HCT116 (cell line): ENCODE results near the gene SPRED2.

ENCODE experiments used
- EGR1 ChIP-seq: IDR thresholded peaks from 2 replicates; pipeline ENCODE4 v1.6.1; 2012; ENCODE audit warnings: low read depth
- ELF1 ChIP-seq: IDR thresholded peaks from 2 replicates; pipeline ENCODE4 v1.6.1; 2012; ENCODE audit warnings: low read depth, borderline replicate concordance
- EZH2 ChIP-seq: fragments of 200-600 bp; sonication (generic); IDR thresholded peaks from 2 replicates; pipeline ENCODE4 v1.6.1; 2017; ENCODE audit warnings: antibody characterized with exemption, mixed run types
- POLR2A ChIP-seq: IDR thresholded peaks from 2 replicates; pipeline ENCODE4 v1.7.0; 2011; ENCODE audit warnings: borderline replicate concordance; ENCODE audit not compliant: insufficient read depth, insufficient read length; ENCODE audit errors: extremely low read depth
- POLR2AphosphoS5 ChIP-seq: IDR thresholded peaks from 2 replicates; pipeline ENCODE4 v1.6.1; 2011; ENCODE audit warnings: mild to moderate bottlenecking, low read depth, low read length, moderate library complexity
- RAD21 ChIP-seq: IDR thresholded peaks from 2 replicates; pipeline ENCODE4 v1.6.1; 2012; ENCODE audit warnings: low read depth, mild to moderate bottlenecking
- SIN3A ChIP-seq: IDR thresholded peaks from 2 replicates; pipeline ENCODE4 v1.6.1; 2012; ENCODE audit warnings: low read depth
- SP1 ChIP-seq: IDR thresholded peaks from 2 replicates; pipeline ENCODE4 v1.6.1; 2012; ENCODE audit warnings: low read depth
- TF ChIP-seq, protein P1 (sequence below): IDR thresholded peaks from 2 replicates; pipeline ENCODE4 v1.6.1; 2012
- TF ChIP-seq, protein P2 (sequence below): IDR thresholded peaks from 2 replicates; pipeline ENCODE4 v1.6.1; 2011; ENCODE audit warnings: mild to moderate bottlenecking, low read length, moderate library complexity; ENCODE audit not compliant: insufficient replicate concordance; ENCODE audit errors: extremely low read depth
- TF ChIP-seq, protein P3 (sequence below), 3 experiments: fragments of 200-600 bp in 1 of 3; sonication (generic) in 1 of 3; IDR thresholded peaks in 2 of 3; conservative IDR thresholded peaks in 1 of 3; 2 replicates each; pipeline ENCODE4 v1.5.1; 2012 to 2017; ENCODE audit warnings: low read depth in 2 of 3, low read length in 2 of 3, antibody characterized with exemption in 1 of 3, borderline replicate concordance in 1 of 3, control low read depth in 1 of 3, mild to moderate bottlenecking in 1 of 3, mixed read lengths in 1 of 3, mixed run types in 1 of 3, moderate library complexity in 1 of 3; ENCODE audit not compliant: insufficient read depth in 1 of 3
- TF ChIP-seq, protein P4 (sequence below): IDR thresholded peaks from 2 replicates; pipeline ENCODE4 v1.6.1; 2012; ENCODE audit warnings: low read depth

DNA sequence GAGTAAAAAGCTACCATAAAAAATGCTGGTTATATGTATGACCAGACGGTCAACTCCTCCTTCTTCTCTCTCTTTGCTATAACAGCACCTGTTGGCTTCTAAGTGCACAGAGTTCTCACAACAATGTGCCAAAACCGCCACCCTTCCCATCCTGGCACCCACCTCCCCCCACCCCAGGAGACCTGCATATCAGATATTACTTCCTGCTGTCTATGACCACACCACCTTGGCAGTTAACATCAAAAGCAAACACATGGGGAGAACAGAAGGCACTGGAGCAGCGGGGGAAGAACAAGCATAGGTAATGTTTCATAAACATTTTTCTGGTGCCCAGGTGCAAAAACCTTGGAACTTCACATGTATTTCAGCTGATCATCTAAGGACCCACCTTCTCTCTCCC is 15.5 kb downstream of the SPRED2 start:
- TF ChIP-seq, protein P1, sequence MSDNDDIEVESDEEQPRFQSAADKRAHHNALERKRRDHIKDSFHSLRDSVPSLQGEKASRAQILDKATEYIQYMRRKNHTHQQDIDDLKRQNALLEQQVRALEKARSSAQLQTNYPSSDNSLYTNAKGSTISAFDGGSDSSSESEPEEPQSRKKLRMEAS, result no peak
- TF ChIP-seq, protein P2, sequence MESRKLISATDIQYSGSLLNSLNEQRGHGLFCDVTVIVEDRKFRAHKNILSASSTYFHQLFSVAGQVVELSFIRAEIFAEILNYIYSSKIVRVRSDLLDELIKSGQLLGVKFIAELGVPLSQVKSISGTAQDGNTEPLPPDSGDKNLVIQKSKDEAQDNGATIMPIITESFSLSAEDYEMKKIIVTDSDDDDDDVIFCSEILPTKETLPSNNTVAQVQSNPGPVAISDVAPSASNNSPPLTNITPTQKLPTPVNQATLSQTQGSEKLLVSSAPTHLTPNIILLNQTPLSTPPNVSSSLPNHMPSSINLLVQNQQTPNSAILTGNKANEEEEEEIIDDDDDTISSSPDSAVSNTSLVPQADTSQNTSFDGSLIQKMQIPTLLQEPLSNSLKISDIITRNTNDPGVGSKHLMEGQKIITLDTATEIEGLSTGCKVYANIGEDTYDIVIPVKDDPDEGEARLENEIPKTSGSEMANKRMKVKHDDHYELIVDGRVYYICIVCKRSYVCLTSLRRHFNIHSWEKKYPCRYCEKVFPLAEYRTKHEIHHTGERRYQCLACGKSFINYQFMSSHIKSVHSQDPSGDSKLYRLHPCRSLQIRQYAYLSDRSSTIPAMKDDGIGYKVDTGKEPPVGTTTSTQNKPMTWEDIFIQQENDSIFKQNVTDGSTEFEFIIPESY, result no peak
- TF ChIP-seq, protein P3, sequence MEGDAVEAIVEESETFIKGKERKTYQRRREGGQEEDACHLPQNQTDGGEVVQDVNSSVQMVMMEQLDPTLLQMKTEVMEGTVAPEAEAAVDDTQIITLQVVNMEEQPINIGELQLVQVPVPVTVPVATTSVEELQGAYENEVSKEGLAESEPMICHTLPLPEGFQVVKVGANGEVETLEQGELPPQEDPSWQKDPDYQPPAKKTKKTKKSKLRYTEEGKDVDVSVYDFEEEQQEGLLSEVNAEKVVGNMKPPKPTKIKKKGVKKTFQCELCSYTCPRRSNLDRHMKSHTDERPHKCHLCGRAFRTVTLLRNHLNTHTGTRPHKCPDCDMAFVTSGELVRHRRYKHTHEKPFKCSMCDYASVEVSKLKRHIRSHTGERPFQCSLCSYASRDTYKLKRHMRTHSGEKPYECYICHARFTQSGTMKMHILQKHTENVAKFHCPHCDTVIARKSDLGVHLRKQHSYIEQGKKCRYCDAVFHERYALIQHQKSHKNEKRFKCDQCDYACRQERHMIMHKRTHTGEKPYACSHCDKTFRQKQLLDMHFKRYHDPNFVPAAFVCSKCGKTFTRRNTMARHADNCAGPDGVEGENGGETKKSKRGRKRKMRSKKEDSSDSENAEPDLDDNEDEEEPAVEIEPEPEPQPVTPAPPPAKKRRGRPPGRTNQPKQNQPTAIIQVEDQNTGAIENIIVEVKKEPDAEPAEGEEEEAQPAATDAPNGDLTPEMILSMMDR (IDR thresholded peaks at IDR 0.05 in 2 of 3, conservative IDR thresholded peaks at IDR 0.05 in 1 of 3; ENCODE audit: borderline replicate concordance in 1 of 3, insufficient read depth in 1 of 3, low read depth in 2 of 3, low read length in 2 of 3), result no peak
- TF ChIP-seq POLR2A (no peak), POLR2AphosphoS5 (no peak), SIN3A (no peak), EGR1 (no peak), EZH2 (no peak), RAD21 (no peak), ELF1 (no peak), SP1 (no peak)
- TF ChIP-seq, protein P4, sequence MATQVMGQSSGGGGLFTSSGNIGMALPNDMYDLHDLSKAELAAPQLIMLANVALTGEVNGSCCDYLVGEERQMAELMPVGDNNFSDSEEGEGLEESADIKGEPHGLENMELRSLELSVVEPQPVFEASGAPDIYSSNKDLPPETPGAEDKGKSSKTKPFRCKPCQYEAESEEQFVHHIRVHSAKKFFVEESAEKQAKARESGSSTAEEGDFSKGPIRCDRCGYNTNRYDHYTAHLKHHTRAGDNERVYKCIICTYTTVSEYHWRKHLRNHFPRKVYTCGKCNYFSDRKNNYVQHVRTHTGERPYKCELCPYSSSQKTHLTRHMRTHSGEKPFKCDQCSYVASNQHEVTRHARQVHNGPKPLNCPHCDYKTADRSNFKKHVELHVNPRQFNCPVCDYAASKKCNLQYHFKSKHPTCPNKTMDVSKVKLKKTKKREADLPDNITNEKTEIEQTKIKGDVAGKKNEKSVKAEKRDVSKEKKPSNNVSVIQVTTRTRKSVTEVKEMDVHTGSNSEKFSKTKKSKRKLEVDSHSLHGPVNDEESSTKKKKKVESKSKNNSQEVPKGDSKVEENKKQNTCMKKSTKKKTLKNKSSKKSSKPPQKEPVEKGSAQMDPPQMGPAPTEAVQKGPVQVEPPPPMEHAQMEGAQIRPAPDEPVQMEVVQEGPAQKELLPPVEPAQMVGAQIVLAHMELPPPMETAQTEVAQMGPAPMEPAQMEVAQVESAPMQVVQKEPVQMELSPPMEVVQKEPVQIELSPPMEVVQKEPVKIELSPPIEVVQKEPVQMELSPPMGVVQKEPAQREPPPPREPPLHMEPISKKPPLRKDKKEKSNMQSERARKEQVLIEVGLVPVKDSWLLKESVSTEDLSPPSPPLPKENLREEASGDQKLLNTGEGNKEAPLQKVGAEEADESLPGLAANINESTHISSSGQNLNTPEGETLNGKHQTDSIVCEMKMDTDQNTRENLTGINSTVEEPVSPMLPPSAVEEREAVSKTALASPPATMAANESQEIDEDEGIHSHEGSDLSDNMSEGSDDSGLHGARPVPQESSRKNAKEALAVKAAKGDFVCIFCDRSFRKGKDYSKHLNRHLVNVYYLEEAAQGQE, result no peak
